ENCODE results near the gene PSME3.

GRCh38 chr17:42845918-42846593, 12.9 kb downstream of the PSME3 start:
- TF ChIP-seq CTCF (IDR thresholded peaks at IDR 0.05; ENCODE audit: low read depth, low read length, missing input control) (no peak), FOXA1 (IDR thresholded peaks at IDR 0.05) (no peak), RAD21 (IDR thresholded peaks at IDR 0.05) (no peak), RXRA (IDR thresholded peaks at IDR 0.05) (no peak), TAF1 (conservative IDR thresholded peaks at IDR 0.05) (no peak), REST (IDR thresholded peaks at IDR 0.05) (no peak), YY1 (IDR thresholded peaks at IDR 0.05) (no peak), JUND (IDR thresholded peaks at IDR 0.05) (no peak), GABPA (IDR thresholded peaks at IDR 0.05 in 1 of 2, conservative IDR thresholded peaks at IDR 0.05 in 1 of 2) (no peak), EGR1 (IDR thresholded peaks at IDR 0.05; ENCODE audit: low read depth in 2 of 2) (no peak)
- TF ChIP-seq, protein P1, sequence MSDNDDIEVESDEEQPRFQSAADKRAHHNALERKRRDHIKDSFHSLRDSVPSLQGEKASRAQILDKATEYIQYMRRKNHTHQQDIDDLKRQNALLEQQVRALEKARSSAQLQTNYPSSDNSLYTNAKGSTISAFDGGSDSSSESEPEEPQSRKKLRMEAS (IDR thresholded peaks at IDR 0.05): no peak
- TF ChIP-seq, protein P2, sequence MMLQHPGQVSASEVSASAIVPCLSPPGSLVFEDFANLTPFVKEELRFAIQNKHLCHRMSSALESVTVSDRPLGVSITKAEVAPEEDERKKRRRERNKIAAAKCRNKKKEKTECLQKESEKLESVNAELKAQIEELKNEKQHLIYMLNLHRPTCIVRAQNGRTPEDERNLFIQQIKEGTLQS (IDR thresholded peaks at IDR 0.05): no peak

Measured in liver (tissue), 3 donors.